Fibroblast of lung (primary cell): ENCODE results near the gene GOLGA8T.
"Not testable (repeated sequence)": the region's sequence is repeated elsewhere in the genome, so short reads cannot be mapped to it uniquely, and the experiment has no call there.

ENCODE experiments used
- EZH2 ChIP-seq: IDR thresholded peaks from 2 replicates; pipeline ENCODE4 v1.5.1; 2012; ENCODE audit warnings: low read length, control low read depth, mild to moderate bottlenecking; ENCODE audit errors: missing control alignments
- TF ChIP-seq, protein P1 (sequence below), 2 donors: IDR thresholded peaks in 1 of 2; conservative IDR thresholded peaks in 1 of 2; 1 replicate in 1 of 2; 2 replicates in 1 of 2; pipeline ENCODE4 v1.5.1; 2011 to 2012; ENCODE audit warnings: low read length in 2 of 2, control low read depth in 1 of 2, inconsistent platforms in 1 of 2, low read depth in 1 of 2, mild to moderate bottlenecking in 1 of 2

DNA sequence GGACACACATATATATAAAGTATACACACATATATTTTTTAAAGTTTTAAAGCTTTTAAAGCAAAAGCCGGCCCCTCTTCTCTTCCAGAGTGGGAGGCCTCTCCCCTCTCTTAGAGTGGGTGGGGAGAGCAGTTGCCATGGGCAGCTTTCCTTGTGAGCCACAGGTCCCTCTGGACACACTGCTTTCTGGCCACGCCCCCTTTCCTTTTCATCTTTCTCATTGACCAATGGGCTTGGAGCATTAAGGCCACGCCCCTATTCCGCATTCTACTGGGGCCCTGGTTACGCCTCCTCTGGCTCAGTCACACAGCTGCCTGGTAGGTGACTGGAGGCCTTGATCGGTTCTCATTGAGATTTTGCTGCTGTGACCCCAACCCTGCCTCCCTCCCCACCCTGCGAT, at the start of gene GOLGA8T:
- TF ChIP-seq, protein P1, sequence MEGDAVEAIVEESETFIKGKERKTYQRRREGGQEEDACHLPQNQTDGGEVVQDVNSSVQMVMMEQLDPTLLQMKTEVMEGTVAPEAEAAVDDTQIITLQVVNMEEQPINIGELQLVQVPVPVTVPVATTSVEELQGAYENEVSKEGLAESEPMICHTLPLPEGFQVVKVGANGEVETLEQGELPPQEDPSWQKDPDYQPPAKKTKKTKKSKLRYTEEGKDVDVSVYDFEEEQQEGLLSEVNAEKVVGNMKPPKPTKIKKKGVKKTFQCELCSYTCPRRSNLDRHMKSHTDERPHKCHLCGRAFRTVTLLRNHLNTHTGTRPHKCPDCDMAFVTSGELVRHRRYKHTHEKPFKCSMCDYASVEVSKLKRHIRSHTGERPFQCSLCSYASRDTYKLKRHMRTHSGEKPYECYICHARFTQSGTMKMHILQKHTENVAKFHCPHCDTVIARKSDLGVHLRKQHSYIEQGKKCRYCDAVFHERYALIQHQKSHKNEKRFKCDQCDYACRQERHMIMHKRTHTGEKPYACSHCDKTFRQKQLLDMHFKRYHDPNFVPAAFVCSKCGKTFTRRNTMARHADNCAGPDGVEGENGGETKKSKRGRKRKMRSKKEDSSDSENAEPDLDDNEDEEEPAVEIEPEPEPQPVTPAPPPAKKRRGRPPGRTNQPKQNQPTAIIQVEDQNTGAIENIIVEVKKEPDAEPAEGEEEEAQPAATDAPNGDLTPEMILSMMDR (conservative IDR thresholded peaks at IDR 0.05 in 1 of 2, IDR thresholded peaks at IDR 0.05 in 1 of 2; ENCODE audit: low read depth in 1 of 2, low read length in 2 of 2) = not testable (repeated sequence)
- TF ChIP-seq EZH2 = not testable (repeated sequence)
